Breast epithelium (tissue), 3 donors: Measurements from ENCODE around the gene GALNT10.

Source experiments
- POLR2A ChIP-seq: fragments of 450-650 bp; IDR thresholded peaks from one replicate; pipeline ENCODE4 v1.6.1; 2016; ENCODE audit warnings: antibody characterized with exemption, mild to moderate bottlenecking, moderate library complexity
- TF ChIP-seq, protein P1 (sequence below), 3 donors: fragments of 450-650 bp; IDR thresholded peaks; one replicate each; pipeline ENCODE4 v1.5.1; 2016 to 2017; ENCODE audit warnings: antibody characterized with exemption in 3 of 3, mild to moderate bottlenecking in 3 of 3, moderate library complexity in 3 of 3

DNA sequence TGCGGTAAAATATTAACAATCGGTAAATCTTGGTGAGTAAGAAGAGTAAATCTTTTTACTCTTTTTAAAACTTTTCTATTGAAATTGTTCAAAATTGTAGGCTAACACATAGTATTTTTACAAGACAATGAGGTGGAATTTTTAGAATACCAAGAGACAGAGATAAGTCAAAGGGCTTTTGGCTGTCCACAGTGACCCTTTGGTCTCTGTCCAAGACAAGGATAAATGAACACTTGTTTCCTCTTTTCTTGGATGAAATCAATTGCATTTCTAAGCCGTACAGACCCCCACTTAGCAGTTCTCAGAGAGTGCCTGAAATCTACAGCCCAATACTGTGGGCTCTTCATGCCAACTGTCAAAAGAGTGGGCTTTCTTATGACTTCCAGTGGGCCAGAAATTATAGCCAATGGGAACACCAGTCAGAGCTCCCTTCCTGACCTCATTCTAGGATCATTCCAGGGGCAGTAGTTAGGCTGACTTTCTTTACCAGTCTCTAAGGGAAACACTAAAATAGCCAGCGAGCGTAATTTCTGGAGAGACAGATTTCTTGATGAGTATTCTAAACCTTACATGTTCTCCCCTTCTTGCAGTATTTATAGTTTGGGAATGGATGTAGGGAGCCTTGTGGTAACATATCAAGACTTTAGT lies 74.1 kb downstream of the GALNT10 start:
- TF ChIP-seq POLR2A = no peak
- TF ChIP-seq, protein P1, sequence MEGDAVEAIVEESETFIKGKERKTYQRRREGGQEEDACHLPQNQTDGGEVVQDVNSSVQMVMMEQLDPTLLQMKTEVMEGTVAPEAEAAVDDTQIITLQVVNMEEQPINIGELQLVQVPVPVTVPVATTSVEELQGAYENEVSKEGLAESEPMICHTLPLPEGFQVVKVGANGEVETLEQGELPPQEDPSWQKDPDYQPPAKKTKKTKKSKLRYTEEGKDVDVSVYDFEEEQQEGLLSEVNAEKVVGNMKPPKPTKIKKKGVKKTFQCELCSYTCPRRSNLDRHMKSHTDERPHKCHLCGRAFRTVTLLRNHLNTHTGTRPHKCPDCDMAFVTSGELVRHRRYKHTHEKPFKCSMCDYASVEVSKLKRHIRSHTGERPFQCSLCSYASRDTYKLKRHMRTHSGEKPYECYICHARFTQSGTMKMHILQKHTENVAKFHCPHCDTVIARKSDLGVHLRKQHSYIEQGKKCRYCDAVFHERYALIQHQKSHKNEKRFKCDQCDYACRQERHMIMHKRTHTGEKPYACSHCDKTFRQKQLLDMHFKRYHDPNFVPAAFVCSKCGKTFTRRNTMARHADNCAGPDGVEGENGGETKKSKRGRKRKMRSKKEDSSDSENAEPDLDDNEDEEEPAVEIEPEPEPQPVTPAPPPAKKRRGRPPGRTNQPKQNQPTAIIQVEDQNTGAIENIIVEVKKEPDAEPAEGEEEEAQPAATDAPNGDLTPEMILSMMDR (IDR thresholded peaks at IDR 0.05) = no peak
